HepG2 (cell line): ENCODE results near the gene UBP1. TPM values are rescaled to one million over a fixed set of nuclear protein-coding genes. Genes with fewer than 3 reads are reported as not detected.

Experiments
- BATF2 ChIP-seq: sonication (generic); formaldehyde crosslinking; IDR thresholded peaks from 2 replicates; pipeline ENCODE4 v1.8.0; 2022; ENCODE audit warnings: mild to moderate bottlenecking, missing genetic modification reagents, moderate library complexity
- BCLAF1 ChIP-seq: fragments of 450-650 bp; IDR thresholded peaks from 2 replicates; pipeline ENCODE4 v1.6.1; 2017; ENCODE audit warnings: mild to moderate bottlenecking
- FOXK1 ChIP-seq: sonication (generic); formaldehyde crosslinking; IDR thresholded peaks from 2 replicates; pipeline ENCODE4 v1.4.0; 2020; ENCODE audit warnings: low read depth, missing genetic modification reagents, borderline replicate concordance
- MED8 ChIP-seq: sonication (generic); formaldehyde crosslinking; IDR thresholded peaks from 2 replicates; pipeline ENCODE4 v1.8.1; 2023; ENCODE audit warnings: mild to moderate bottlenecking, missing genetic modification reagents; ENCODE audit not compliant: insufficient replicate concordance
- POLR2A ChIP-seq, 2 experiments: IDR thresholded peaks; 2 replicates each; pipeline ENCODE4 v1.6.1; 2011; ENCODE audit warnings: low read depth in 2 of 2, low read length in 2 of 2, mild to moderate bottlenecking in 1 of 2, moderate library complexity in 1 of 2; ENCODE audit not compliant: insufficient read depth in 1 of 2
- TP53 ChIP-seq: sonication (generic); formaldehyde crosslinking; conservative IDR thresholded peaks from 2 replicates; pipeline ENCODE4 v1.4.0; 2020; ENCODE audit warnings: missing genetic modification reagents
- UBTF ChIP-seq: sonication (generic); formaldehyde crosslinking; IDR thresholded peaks from 2 replicates; pipeline ENCODE4 v1.4.0; 2020; ENCODE audit warnings: mild to moderate bottlenecking, missing genetic modification reagents
- XBP1 ChIP-seq: sonication (generic); formaldehyde crosslinking; IDR thresholded peaks from 2 replicates; pipeline ENCODE4 v1.5.0; 2020; ENCODE audit warnings: missing genetic modification reagents
- ZBTB2 ChIP-seq: sonication (generic); formaldehyde crosslinking; IDR thresholded peaks from 2 replicates; pipeline ENCODE4 v1.8.0; 2022; ENCODE audit warnings: low read depth, missing genetic modification reagents
- ZBTB38 ChIP-seq: sonication (generic); formaldehyde crosslinking; IDR thresholded peaks from 2 replicates; pipeline ENCODE4 v1.5.1; 2020; ENCODE audit warnings: mild to moderate bottlenecking, missing genetic modification reagents
- ZFP82 ChIP-seq: sonication (generic); formaldehyde crosslinking; IDR thresholded peaks from 2 replicates; pipeline ENCODE4 v1.5.1; 2020; ENCODE audit warnings: mild to moderate bottlenecking, missing genetic modification reagents, borderline replicate concordance
- ZKSCAN1 ChIP-seq: fragments of 150-350 bp; IDR thresholded peaks from 2 replicates; pipeline ENCODE4 v1.6.1; 2014; ENCODE audit warnings: low read length
- ZMAT3 ChIP-seq: sonication (generic); formaldehyde crosslinking; conservative IDR thresholded peaks from 2 replicates; pipeline ENCODE4 v1.7.0; 2021; ENCODE audit warnings: missing genetic modification reagents
- ZNF337 ChIP-seq: sonication (generic); formaldehyde crosslinking; IDR thresholded peaks from 2 replicates; pipeline ENCODE4 v1.5.1; 2020; ENCODE audit warnings: missing genetic modification reagents, low read depth, mild to moderate bottlenecking, borderline replicate concordance
- ZNF616 ChIP-seq: sonication (generic); formaldehyde crosslinking; IDR thresholded peaks from 2 replicates; pipeline ENCODE4 v1.5.0; 2020; ENCODE audit warnings: low read depth, mild to moderate bottlenecking, missing genetic modification reagents
- ZNF644 ChIP-seq: IDR thresholded peaks from 2 replicates; pipeline ENCODE4 v1.6.1; 2016; ENCODE audit warnings: low read depth
- ZNF749 ChIP-seq: sonication (generic); formaldehyde crosslinking; IDR thresholded peaks from 2 replicates; pipeline ENCODE4 v1.8.0; 2022; ENCODE audit warnings: mild to moderate bottlenecking, missing genetic modification reagents, moderate library complexity, borderline replicate concordance
- ZNF83 ChIP-seq: sonication (generic); formaldehyde crosslinking; IDR thresholded peaks from 2 replicates; pipeline ENCODE4 v1.4.0; 2020; ENCODE audit warnings: missing genetic modification reagents, mild to moderate bottlenecking, borderline replicate concordance
- polyA plus RNA-seq, 8 experiments: library from polyadenylated mRNA; depleted of rRNA in 3 of 8; stranded (reverse) in 7 of 8; unstranded in 1 of 8; fragments of >200 nt; fragmentation: Illumina TruSeq in 4 of 8; extraction: Trizol in 4 of 8; gene quantifications; 2 replicates each; pipeline versions ENCODE4 v1.2.1 to v1.2.3, GENCODE V29; 2011 to 2016; ENCODE audit warnings: low read depth in 4 of 8, missing spikeins in 1 of 8, mixed read lengths in 1 of 8; ENCODE audit not compliant: insufficient read depth in 1 of 8
- total RNA-seq, 5 experiments: library from RNA; depleted of rRNA; stranded (reverse); fragments of >200 nt; fragmentation: Illumina TruSeq; extraction: Trizol; gene quantifications; 2 replicates each; pipeline ENCODE4 v1.2.3, GENCODE V29; 2016; ENCODE audit warnings: low read depth in 1 of 5

Gene UBP1
- total and polyA plus RNA-seq, 2 of the 13 experiments (the other 11 are each of a cell fraction or from before 2014, with no cell fraction given): 48.3 to 79.9 TPM

- TF ChIP-seq ZBTB2 (CRISPR knock-in tag): no peak; the same call in none of the 2 replicates
- TF ChIP-seq ZBTB38 (CRISPR knock-in tag): peak; percentile 60; the same call in 1 of the 2 replicates
- TF ChIP-seq XBP1 (CRISPR knock-in tag): no peak
- 0 out of 2 replicates have a peak, but pooled peaks have one; percentile 52 for TF ChIP-seq ZNF616 (CRISPR knock-in tag)
- TF ChIP-seq ZNF644: no peak
- no peak for TF ChIP-seq ZNF83 (CRISPR knock-in tag)
- TF ChIP-seq UBTF: peak; percentile 90
- TF ChIP-seq BATF2 (CRISPR knock-in tag): no peak; the same call in 1 of the 2 replicates
- TF ChIP-seq FOXK1 (CRISPR knock-in tag): no peak; the same call in 1 of the 2 replicates
- no peak for TF ChIP-seq BCLAF1
- TF ChIP-seq ZNF749 (CRISPR knock-in tag): no peak
- TF ChIP-seq ZFP82: no peak
- peak; percentile 1; the same call in 1 of the 2 replicates for TF ChIP-seq ZNF337 (CRISPR knock-in tag)
- no peak for TF ChIP-seq MED8 (CRISPR knock-in tag)
- TF ChIP-seq ZMAT3: no peak; the same call in 1 of the 2 replicates
- no peak; a peak in 1 of 4 replicates for TF ChIP-seq POLR2A (IDR thresholded peaks at IDR 0.05; ENCODE audit: insufficient read depth in 1 of 2, low read depth in 2 of 2, low read length in 2 of 2)
- no peak for TF ChIP-seq TP53 (CRISPR knock-in tag)
- TF ChIP-seq ZKSCAN1: no peak
Observed at GRCh38 chr3:33439546-33440327, 468 bp downstream of the UBP1 start (continued).
